Lower leg skin (tissue), 4 donors: ENCODE data around the gene SMC4. TPM values are rescaled to one million over a fixed set of nuclear protein-coding genes. Genes with fewer than 3 reads are reported as not detected.

Experiments
- DNase-seq, 2 donors: peaks; one replicate each; pipeline ENCODE4 v3.0.0-alpha.2; 2019; ENCODE audit warnings: low spot score in 2 of 2
- H3K4me3 ChIP-seq: fragments of 200-600 bp; sonication (generic); 2 replicates; pipeline ENCODE4 v1.5.1; 2017; ENCODE audit warnings: mild to moderate bottlenecking, low read depth; ENCODE audit not compliant: poor library complexity, severe bottlenecking
- CTCF ChIP-seq, 3 donors: fragments of 450-650 bp; IDR thresholded peaks; one replicate each; pipeline ENCODE4 v1.5.1; 2016; ENCODE audit warnings: antibody characterized with exemption in 3 of 3, mild to moderate bottlenecking in 3 of 3, moderate library complexity in 2 of 3
- POLR2A ChIP-seq, 2 donors: fragments of 450-650 bp; IDR thresholded peaks; one replicate each; pipeline ENCODE4 v1.6.1; 2016 to 2017; ENCODE audit warnings: antibody characterized with exemption in 2 of 2, mild to moderate bottlenecking in 1 of 2, moderate library complexity in 1 of 2
- WGBS, 2 donors: methylation state at CpG; one replicate each; pipeline ENCODE4 v1.1.5; 2018; 5-methylcytosine and 5-hydroxymethylcytosine counted together
- intact Hi-C: fragments of 100-400 bp; cut with DNase I; formaldehyde crosslinking; loops from one replicate; pipeline ENCODE4 v1.15.0; 2023; ENCODE audit warnings: low total_unique reads
- total RNA-seq, 4 donors: library from RNA; depleted of rRNA; stranded (reverse); fragments of >200 nt; gene quantifications; one replicate each; pipeline ENCODE4 v1.1.0, GENCODE V29; 2016

Gene SMC4
- total RNA-seq, 4 donors from 2014 or later, result 18.5 to 33.7 (median 28.6) TPM

GRCh38 chr3:160475884-160476283, 76.4 kb downstream of the SMC4 start:
- H3K4me3 ChIP-seq, result no peak overlapping the region
- no peak for TF ChIP-seq CTCF (IDR thresholded peaks at IDR 0.05)
- TF ChIP-seq POLR2A (IDR thresholded peaks at IDR 0.05), result no peak
- WGBS, 2 donors, result 95 to 96% methylated on average over 2 of the region's 2 CpGs
- intact Hi-C loops, result no loop called here
- DNase-seq, result no peak

- no peak overlapping the region for H3K4me3 ChIP-seq
- 85 to 86% methylated on average over 5 of the region's 5 CpGs for WGBS, 2 donors
- no peak for DNase-seq
- intact Hi-C loops, result no loop called here
- TF ChIP-seq POLR2A (IDR thresholded peaks at IDR 0.05) (no peak), CTCF (IDR thresholded peaks at IDR 0.05) (no peak)
Observed at GRCh38 chr3:160477750-160478149, 78.3 kb downstream of the SMC4 start.

GRCh38 chr3:160478338-160478737, 78.9 kb downstream of the SMC4 start:
- no peak for DNase-seq
- 81 to 82% methylated on average over 5 of the region's 5 CpGs for WGBS, 2 donors
- no peak overlapping the region for H3K4me3 ChIP-seq
- intact Hi-C loops, result no loop called here
- TF ChIP-seq POLR2A (IDR thresholded peaks at IDR 0.05), result no peak
- TF ChIP-seq CTCF (IDR thresholded peaks at IDR 0.05), result no peak

- WGBS, 2 donors, result 91 to 92% methylated on average over 10 of the region's 10 CpGs
- DNase-seq, result no peak
- H3K4me3 ChIP-seq, result no peak overlapping the region
- intact Hi-C loops, result no loop called here
- no peak for TF ChIP-seq POLR2A (IDR thresholded peaks at IDR 0.05)
- no peak for TF ChIP-seq CTCF (IDR thresholded peaks at IDR 0.05)
Observed at GRCh38 chr3:160479376-160479775, 79.9 kb downstream of the SMC4 start.

GRCh38 chr3:160480931-160481330, 81.5 kb downstream of the SMC4 start:
- TF ChIP-seq CTCF (IDR thresholded peaks at IDR 0.05), result no peak
- no peak for TF ChIP-seq POLR2A (IDR thresholded peaks at IDR 0.05)
- intact Hi-C loops, result no loop called here
- DNase-seq, result no peak
- 88 to 97% methylated on average over 5 of the region's 5 CpGs for whole genome bisulfite sequencing, 2 donors
- H3K4me3 ChIP-seq, result no peak overlapping the region

- 89 to 91% methylated on average over 6 of the region's 6 CpGs for WGBS, 2 donors
Observed at GRCh38 chr3:160481856-160482255, 82.4 kb downstream of the SMC4 start.

More at GRCh38 chr3:160481856-160482255, 82.4 kb downstream of the SMC4 start:
- no peak overlapping the region for H3K4me3 ChIP-seq
- intact Hi-C loops, result no loop called here
- TF ChIP-seq CTCF (IDR thresholded peaks at IDR 0.05) (no peak), POLR2A (IDR thresholded peaks at IDR 0.05) (no peak)
- DNase-seq, result no peak
